ENCODE measurements around the gene MAL. TPM values are rescaled to one million over a fixed set of nuclear protein-coding genes. Genes with fewer than 3 reads are reported as not detected.

Gene MAL
- total RNA-seq, 1 donor from 2014 or later, result not detected

DNA sequence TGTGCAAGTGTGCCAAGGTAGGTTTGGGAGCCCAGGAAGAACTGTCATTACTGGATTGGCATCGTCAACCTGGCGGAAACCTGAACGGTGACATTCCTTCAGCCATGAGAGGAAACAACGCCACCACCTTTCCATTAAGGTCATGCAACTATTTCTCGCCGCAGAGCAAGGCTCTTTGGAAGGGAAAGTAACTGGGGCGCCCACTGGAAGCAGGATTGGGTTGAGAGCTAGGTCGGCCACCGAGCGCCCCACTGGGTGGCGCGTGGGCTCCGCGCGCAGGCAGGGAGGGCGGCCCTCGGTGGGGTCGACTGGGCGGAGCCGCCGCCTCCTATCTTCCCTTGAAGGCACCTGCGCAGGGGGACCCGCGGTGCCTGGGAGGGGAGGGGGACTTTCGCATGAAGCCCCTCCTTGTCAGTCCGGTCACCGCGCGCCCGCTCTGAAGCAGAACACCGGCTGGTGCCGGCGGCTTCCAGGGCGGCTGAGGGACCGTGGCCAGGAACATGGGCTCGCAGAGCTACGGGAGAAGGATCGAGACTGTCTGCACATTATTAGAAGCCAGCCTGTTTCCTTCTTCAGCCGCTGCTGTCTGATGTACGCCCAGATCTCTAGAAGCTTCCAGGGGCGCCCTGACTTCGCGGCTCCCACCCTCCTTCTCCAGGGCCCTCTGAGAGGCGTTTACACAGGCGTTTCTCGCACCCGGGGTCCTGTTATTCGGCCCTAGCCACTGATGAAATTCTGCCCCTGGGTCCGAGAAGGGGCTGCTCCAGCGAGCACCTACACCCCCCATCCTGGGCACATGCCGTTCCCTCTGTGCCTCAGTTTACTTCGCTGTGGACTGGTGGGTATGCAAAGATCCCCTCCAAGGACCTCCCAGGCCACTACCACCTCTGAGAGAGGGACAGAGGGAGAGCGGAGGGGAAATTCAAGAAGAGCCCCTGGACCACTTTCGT is 27.3 kb upstream of the MAL start:
- intact Hi-C loops (cut with micrococcal nuclease), result no loop called here
- Mint-ChIP-seq H3K27me3 (peaks cover 18% of the 10 kb centered on the region), H3K4me1 (no peaks in the 10 kb centered on the region), H3K27ac (no peak overlapping the region), H3K9me3 (no peaks in the 10 kb centered on the region), H3K36me3 (ENCODE audit: low read depth) (no peaks in the 10 kb centered on the region), H3K4me3 (no peak overlapping the region)
- ATAC-seq (ENCODE audit: low read depth) (no peak), DNase-seq (no peak)
- ChIA-PET CTCF (no interaction called here), POLR2A (no interaction called here)
- TF ChIP-seq, protein P1, sequence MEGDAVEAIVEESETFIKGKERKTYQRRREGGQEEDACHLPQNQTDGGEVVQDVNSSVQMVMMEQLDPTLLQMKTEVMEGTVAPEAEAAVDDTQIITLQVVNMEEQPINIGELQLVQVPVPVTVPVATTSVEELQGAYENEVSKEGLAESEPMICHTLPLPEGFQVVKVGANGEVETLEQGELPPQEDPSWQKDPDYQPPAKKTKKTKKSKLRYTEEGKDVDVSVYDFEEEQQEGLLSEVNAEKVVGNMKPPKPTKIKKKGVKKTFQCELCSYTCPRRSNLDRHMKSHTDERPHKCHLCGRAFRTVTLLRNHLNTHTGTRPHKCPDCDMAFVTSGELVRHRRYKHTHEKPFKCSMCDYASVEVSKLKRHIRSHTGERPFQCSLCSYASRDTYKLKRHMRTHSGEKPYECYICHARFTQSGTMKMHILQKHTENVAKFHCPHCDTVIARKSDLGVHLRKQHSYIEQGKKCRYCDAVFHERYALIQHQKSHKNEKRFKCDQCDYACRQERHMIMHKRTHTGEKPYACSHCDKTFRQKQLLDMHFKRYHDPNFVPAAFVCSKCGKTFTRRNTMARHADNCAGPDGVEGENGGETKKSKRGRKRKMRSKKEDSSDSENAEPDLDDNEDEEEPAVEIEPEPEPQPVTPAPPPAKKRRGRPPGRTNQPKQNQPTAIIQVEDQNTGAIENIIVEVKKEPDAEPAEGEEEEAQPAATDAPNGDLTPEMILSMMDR (IDR thresholded peaks at IDR 0.05), result no peak

DNA sequence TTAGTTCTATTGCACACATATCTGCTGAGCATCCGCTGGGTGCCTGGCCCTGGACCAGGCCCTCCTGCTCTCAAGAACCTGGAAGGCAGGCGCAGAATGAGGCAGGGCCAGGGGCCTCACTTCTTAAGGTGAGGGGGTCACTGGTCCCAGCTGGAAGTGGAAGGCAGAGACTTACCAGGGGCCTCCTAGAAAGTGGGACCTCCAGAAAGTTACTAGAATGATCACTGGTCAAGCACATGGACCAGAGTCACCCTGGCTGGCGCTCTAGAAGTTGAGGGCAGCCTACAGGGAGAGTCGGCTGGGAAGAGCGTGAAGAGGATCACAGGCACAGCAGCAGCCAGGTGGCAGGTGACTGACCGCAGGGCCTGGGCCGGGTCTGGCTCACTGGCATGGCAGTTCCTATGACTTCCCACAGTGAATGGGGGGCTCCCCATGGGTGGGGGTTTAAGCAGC is 26.1 kb upstream of the MAL start:
- Mint-ChIP-seq H3K9me3 (no peaks in the 10 kb centered on the region), H3K27me3 (peaks cover 18% of the 10 kb centered on the region), H3K4me3 (no peak overlapping the region), H3K27ac (no peak overlapping the region), H3K4me1 (no peaks in the 10 kb centered on the region), H3K36me3 (ENCODE audit: low read depth) (no peaks in the 10 kb centered on the region)
- ATAC-seq (ENCODE audit: low read depth), result no peak
- ChIA-PET CTCF (no interaction called here), POLR2A (no interaction called here)
- DNase-seq, result no peak
- intact Hi-C loops (cut with micrococcal nuclease), result no loop called here
- TF ChIP-seq, protein P1 (IDR thresholded peaks at IDR 0.05), result no peak

DNA sequence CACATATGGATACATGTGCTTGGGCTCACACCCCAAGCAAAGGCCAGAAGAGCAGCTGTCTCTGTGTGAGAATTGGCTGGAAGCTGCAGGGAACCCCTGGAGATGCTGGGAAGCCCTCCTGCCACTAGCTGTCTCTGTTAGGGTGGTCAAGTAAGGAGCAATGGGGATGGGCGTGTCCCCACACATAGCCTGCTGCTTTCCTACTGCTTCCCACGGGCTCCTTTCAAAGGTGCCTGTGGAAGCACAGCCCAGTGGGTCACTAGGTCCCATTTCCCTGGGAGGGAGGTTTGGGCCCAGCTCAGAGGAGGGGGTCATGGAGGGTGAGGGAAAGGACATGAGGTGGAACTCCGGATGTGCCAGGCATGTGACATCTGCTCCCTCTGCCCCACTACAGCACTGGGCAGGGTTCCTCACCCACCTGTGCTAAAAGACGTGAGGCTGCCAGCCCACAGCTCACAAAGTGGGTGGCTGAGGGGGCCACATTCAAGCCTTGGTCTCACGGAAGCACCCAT is 24.4 kb upstream of the MAL start:
- TF ChIP-seq, protein P1 (IDR thresholded peaks at IDR 0.05), result no peak
- H3K4me3 Mint-ChIP-seq, result no peak overlapping the region
- intact Hi-C loops (cut with micrococcal nuclease), result no loop called here
- no peaks in the 10 kb centered on the region for H3K4me1 Mint-ChIP-seq
- ATAC-seq (ENCODE audit: low read depth) (no peak), DNase-seq (no peak)
- CTCF ChIA-PET, result no interaction called here
- H3K9me3 Mint-ChIP-seq, result no peaks in the 10 kb centered on the region
- H3K27ac Mint-ChIP-seq, result no peak overlapping the region
- POLR2A ChIA-PET, result no interaction called here
- peaks cover 16% of the 10 kb centered on the region for H3K27me3 Mint-ChIP-seq
- no peaks in the 10 kb centered on the region for H3K36me3 Mint-ChIP-seq (ENCODE audit: low read depth)

DNA sequence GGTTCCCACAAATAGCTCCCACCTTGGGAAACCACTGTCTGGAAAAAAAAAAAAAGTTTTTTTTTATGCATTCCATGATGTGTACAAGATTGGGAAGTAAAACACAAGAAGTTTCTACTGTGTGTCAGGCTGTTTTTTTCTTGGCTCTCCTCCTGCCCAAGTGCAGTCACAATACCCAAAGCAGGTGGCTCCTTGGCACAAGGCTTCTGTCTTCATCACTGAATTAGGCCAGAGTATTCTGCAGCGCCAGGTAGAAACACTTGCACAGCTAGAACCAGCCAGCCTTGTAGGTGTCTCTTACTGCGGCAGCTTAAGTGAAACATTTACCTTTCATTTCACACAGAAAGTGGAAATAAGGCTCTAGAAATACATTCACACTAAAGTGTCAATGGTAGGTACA is 23.8 kb upstream of the MAL start:
- intact Hi-C loops (cut with micrococcal nuclease), result no loop called here
- POLR2A ChIA-PET, result no interaction called here
- no peak for DNase-seq
- CTCF ChIA-PET, result no interaction called here
- ATAC-seq (ENCODE audit: low read depth), result no peak
- Mint-ChIP-seq H3K4me3 (no peak overlapping the region), H3K36me3 (ENCODE audit: low read depth) (no peaks in the 10 kb centered on the region), H3K27me3 (peaks cover 16% of the 10 kb centered on the region), H3K9me3 (no peaks in the 10 kb centered on the region), H3K4me1 (no peaks in the 10 kb centered on the region), H3K27ac (no peak overlapping the region)
- TF ChIP-seq, protein P1 (IDR thresholded peaks at IDR 0.05), result no peak

DNA sequence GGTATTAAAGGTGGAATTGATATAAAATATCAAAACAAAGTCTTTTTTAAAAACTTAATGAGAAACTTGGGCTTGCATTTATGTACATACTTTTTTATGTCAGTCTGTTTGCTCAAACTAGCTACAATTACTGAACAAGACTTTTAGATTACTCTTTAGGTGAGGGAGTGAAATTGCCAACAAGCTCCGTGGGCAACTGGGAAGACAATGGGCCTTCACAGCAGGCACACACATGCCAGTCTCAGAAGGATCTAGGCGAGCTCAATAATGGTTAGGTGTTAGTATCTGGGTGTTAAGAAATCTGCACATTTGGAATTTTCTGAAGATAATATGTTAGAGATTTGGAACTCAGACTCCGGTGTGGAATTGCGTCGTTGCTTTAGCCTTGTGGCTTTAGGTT is 23.0 kb upstream of the MAL start:
- Mint-ChIP-seq H3K9me3 (no peaks in the 10 kb centered on the region), H3K27me3 (peaks cover 11% of the 10 kb centered on the region), H3K4me3 (no peak overlapping the region), H3K36me3 (ENCODE audit: low read depth) (no peaks in the 10 kb centered on the region), H3K27ac (no peak overlapping the region), H3K4me1 (no peaks in the 10 kb centered on the region)
- POLR2A ChIA-PET, result no interaction called here
- no peak for DNase-seq
- CTCF ChIA-PET, result no interaction called here
- intact Hi-C loops (cut with micrococcal nuclease), result no loop called here
- ATAC-seq (ENCODE audit: low read depth), result no peak
- TF ChIP-seq, protein P1 (IDR thresholded peaks at IDR 0.05), result no peak

Data from activated B cell treated with CpG ODN at 0.5 μM for 24 hours (primary cell).